Peyer's patch (tissue), 4 donors: ENCODE results near the gene FZR1. TPM values are rescaled to one million over a fixed set of nuclear protein-coding genes. Genes with fewer than 3 reads are reported as not detected.

Experiments
- DNase-seq, 3 donors: peaks; one replicate each; pipeline ENCODE4 v3.0.0-alpha.2; 2017 to 2019
- H3K27ac ChIP-seq, 4 donors: fragments of 200-600 bp; sonication (generic); one replicate each; pipeline ENCODE4 v1.5.1; 2016 to 2019
- H3K27me3 ChIP-seq, 2 donors: fragments of 200-600 bp; sonication (generic); one replicate each; pipeline ENCODE4 v1.5.1; 2019
- H3K36me3 ChIP-seq, 3 donors: fragments of 200-600 bp; sonication (generic); one replicate each; pipeline ENCODE4 v1.5.1; 2016 to 2019
- H3K4me1 ChIP-seq, 4 donors: fragments of 200-600 bp; sonication (generic); one replicate each; pipeline ENCODE4 v1.5.1; 2016 to 2019
- H3K4me3 ChIP-seq, 4 donors: fragments of 200-600 bp; sonication (generic); 1 replicate in 3 of 4; 2 replicates in 1 of 4; pipeline ENCODE4 v1.5.1; 2016 to 2019; ENCODE audit warnings: mild to moderate bottlenecking in 1 of 4
- H3K9me3 ChIP-seq, 4 donors: fragments of 200-600 bp; sonication (generic); one replicate each; pipeline ENCODE4 v1.5.1; 2016 to 2019; ENCODE audit warnings: mild to moderate bottlenecking in 1 of 4
- POLR2A ChIP-seq, 2 donors: fragments of 450-650 bp; IDR thresholded peaks; one replicate each; pipeline ENCODE4 v1.5.1; 2017; ENCODE audit warnings: antibody characterized with exemption in 2 of 2, mild to moderate bottlenecking in 2 of 2, moderate library complexity in 2 of 2
- total RNA-seq, 4 donors: library from RNA; depleted of rRNA; stranded (reverse); fragments of >200 nt; gene quantifications; one replicate each; pipeline ENCODE4 v1.1.0, GENCODE V29; 2016
- TF ChIP-seq, protein P1 (sequence below), 6 experiments: fragments of 450-650 bp in 4 of 6; fragments of 200-600 bp in 2 of 6; sonication (generic) in 1 of 6; IDR thresholded peaks; one replicate each; pipeline ENCODE4 v1.5.1; 2017 to 2019; ENCODE audit warnings: antibody characterized with exemption in 6 of 6, mild to moderate bottlenecking in 3 of 6, moderate library complexity in 1 of 6

FZR1 gene
- total RNA-seq, 4 donors from 2014 or later: 24.8 to 75.1 (median 38.7) TPM

- no peaks in the 10 kb centered on the region for H3K9me3 ChIP-seq
- no peaks in the 10 kb centered on the region for H3K4me1 ChIP-seq
- no peak overlapping the region for H3K27ac ChIP-seq
- H3K27me3 ChIP-seq: no peaks in the 10 kb centered on the region
- TF ChIP-seq, protein P1, sequence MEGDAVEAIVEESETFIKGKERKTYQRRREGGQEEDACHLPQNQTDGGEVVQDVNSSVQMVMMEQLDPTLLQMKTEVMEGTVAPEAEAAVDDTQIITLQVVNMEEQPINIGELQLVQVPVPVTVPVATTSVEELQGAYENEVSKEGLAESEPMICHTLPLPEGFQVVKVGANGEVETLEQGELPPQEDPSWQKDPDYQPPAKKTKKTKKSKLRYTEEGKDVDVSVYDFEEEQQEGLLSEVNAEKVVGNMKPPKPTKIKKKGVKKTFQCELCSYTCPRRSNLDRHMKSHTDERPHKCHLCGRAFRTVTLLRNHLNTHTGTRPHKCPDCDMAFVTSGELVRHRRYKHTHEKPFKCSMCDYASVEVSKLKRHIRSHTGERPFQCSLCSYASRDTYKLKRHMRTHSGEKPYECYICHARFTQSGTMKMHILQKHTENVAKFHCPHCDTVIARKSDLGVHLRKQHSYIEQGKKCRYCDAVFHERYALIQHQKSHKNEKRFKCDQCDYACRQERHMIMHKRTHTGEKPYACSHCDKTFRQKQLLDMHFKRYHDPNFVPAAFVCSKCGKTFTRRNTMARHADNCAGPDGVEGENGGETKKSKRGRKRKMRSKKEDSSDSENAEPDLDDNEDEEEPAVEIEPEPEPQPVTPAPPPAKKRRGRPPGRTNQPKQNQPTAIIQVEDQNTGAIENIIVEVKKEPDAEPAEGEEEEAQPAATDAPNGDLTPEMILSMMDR (IDR thresholded peaks at IDR 0.05): no peak
- TF ChIP-seq POLR2A (IDR thresholded peaks at IDR 0.05): no peak
- no peak overlapping the region for H3K4me3 ChIP-seq
- peaks cover 0 to 43% (median 0%) of the 10 kb centered on the region in 3 donors for H3K36me3 ChIP-seq
- no peak for DNase-seq
Observed at GRCh38 chr19:3492919-3493318, 13.2 kb upstream of the FZR1 start.

- H3K9me3 ChIP-seq: no peaks in the 10 kb centered on the region
- H3K36me3 ChIP-seq: peaks cover 0 to 43% (median 0%) of the 10 kb centered on the region in 3 donors
- no peaks in the 10 kb centered on the region for H3K27me3 ChIP-seq
- no peak overlapping the region for H3K27ac ChIP-seq
- no peak for DNase-seq
- TF ChIP-seq, protein P1 (IDR thresholded peaks at IDR 0.05): no peak
- TF ChIP-seq POLR2A (IDR thresholded peaks at IDR 0.05): no peak
- H3K4me3 ChIP-seq: no peak overlapping the region
- no peaks in the 10 kb centered on the region for H3K4me1 ChIP-seq
Observed at GRCh38 chr19:3493651-3494050, 12.5 kb upstream of the FZR1 start.

GRCh38 chr19:3494051-3494450 is 12.1 kb upstream of the FZR1 start:
- no peak for TF ChIP-seq POLR2A (IDR thresholded peaks at IDR 0.05)
- TF ChIP-seq, protein P1 (IDR thresholded peaks at IDR 0.05): no peak
- H3K9me3 ChIP-seq: no peaks in the 10 kb centered on the region
- peaks cover 0 to 43% (median 0%) of the 10 kb centered on the region in 3 donors for H3K36me3 ChIP-seq
- no peak overlapping the region for H3K4me3 ChIP-seq
- no peaks in the 10 kb centered on the region for H3K27me3 ChIP-seq
- H3K4me1 ChIP-seq: peaks cover 0 to 3% (median 0%) of the 10 kb centered on the region in 4 donors
- DNase-seq: no peak
- no peak overlapping the region for H3K27ac ChIP-seq

DNA sequence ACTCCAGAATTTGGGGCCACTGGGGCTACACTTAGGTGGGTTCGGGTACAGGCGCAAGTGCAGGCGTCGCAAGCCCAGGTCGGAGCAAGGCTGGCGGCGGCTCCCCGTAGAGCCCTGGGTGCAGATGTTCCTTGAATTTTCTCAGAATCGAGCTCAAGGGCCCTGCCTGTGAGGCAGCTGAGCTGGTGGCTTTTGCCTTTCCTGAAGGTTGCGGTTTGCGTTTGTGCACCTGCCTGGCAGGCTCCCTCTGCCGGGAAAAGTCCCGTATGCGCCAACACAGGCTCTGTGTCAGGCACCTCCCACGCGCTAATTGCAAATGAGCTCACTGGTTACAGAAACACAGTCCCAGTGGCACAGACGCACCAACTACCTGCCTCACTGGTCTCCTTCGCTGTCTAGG is 11.6 kb upstream of the FZR1 start:
- no peaks in the 10 kb centered on the region for H3K27me3 ChIP-seq
- H3K4me3 ChIP-seq: no peak overlapping the region
- TF ChIP-seq POLR2A (IDR thresholded peaks at IDR 0.05): no peak
- TF ChIP-seq, protein P1 (IDR thresholded peaks at IDR 0.05): no peak
- H3K36me3 ChIP-seq: peaks cover 0 to 43% (median 0%) of the 10 kb centered on the region in 3 donors
- H3K9me3 ChIP-seq: no peaks in the 10 kb centered on the region
- no peak overlapping the region for H3K27ac ChIP-seq
- H3K4me1 ChIP-seq: peaks cover 0 to 8% (median under 1%) of the 10 kb centered on the region in 4 donors
- no peak for DNase-seq

- Histone ChIP-seq H3K4me1 (peaks cover 0 to 13% (median 4%) of the 10 kb centered on the region in 4 donors), H3K36me3 (peaks cover 0 to 37% (median 0%) of the 10 kb centered on the region in 3 donors), H3K9me3 (no peaks in the 10 kb centered on the region), H3K27me3 (no peaks in the 10 kb centered on the region), H3K4me3 (no peak overlapping the region), H3K27ac (no peak overlapping the region)
- DNase-seq: no peak
- TF ChIP-seq, protein P1 (IDR thresholded peaks at IDR 0.05): no peak
- TF ChIP-seq POLR2A (IDR thresholded peaks at IDR 0.05): no peak
Observed at GRCh38 chr19:3496392-3497273, 9.5 kb upstream of the FZR1 start.
